ENCODE data around the gene TRABD2A.

The TRABD2A gene

DNA sequence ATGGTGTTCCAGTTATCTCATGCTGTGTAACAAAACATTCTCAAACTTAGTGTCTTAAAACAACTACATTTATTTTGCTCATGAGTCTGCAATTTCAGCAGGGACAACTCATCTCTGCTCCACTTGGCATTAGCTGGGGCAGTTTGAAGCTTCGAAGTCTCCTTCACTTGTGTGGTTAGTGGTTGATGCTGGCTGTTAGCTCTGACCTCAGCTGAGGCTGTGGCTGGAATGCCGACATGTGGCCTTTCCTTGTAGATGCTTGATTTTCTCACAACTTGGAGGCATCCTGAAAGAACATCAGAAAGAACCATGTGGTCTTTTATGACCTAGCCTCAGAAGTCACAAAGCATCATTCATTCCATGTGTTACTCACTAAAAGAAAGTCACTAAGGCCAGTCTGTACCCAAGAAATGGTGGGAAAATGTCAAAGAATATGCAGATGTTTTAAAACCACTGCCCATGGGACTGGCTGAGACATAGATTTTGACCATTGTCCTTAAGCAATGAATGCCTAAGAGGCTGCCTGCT lies 20.8 kb upstream of the TRABD2A start:
- Histone ChIP-seq H3K27me3 (ENCODE audit: insufficient read depth, low read length) (no peaks in the 10 kb centered on the region), H3K9me3 (ENCODE audit: insufficient read depth, low read depth, low read length) (no peaks in the 10 kb centered on the region), H4K91ac (ENCODE audit: low read depth, low read length) (no peak overlapping the region), H3K18ac (ENCODE audit: low read length) (no peak overlapping the region), H3K4me2 (ENCODE audit: low read length) (no peak overlapping the region), H2BK12ac (ENCODE audit: low read length) (no peak overlapping the region), H3K36me3 (ENCODE audit: control insufficient read depth in 1 of 2, insufficient read depth in 2 of 2, low read length in 2 of 2) (peaks cover 5 to 6% of the 10 kb centered on the region in 2 experiments), H4K12ac (ENCODE audit: low read depth, low read length) (no peak overlapping the region), H3K14ac (ENCODE audit: low read length) (no peak overlapping the region), H3K23ac (ENCODE audit: low read length) (no peak overlapping the region), H3K27ac (ENCODE audit: low read depth, low read length) (no peak overlapping the region), H4K8ac (ENCODE audit: low read depth, low read length) (no peak overlapping the region), H3K4ac (ENCODE audit: low read depth, low read length) (no peak overlapping the region), H2BK5ac (ENCODE audit: low read depth, low read length, poor library complexity) (no peak overlapping the region), H3K4me1 (ENCODE audit: control insufficient read depth in 1 of 2, insufficient read depth in 2 of 2, low read length in 2 of 2) (peaks cover 0 to 2% of the 10 kb centered on the region in 2 experiments), H3K79me2 (ENCODE audit: control insufficient read depth, insufficient read depth, low read length, poor library complexity) (peaks cover 14% of the 10 kb centered on the region), H2BK120ac (ENCODE audit: insufficient read depth, low read length, poor library complexity) (no peak overlapping the region), H2AFZ (ENCODE audit: insufficient read depth, low read length, poor library complexity) (no peak overlapping the region), H3K4me3 (ENCODE audit: low read depth, low read length) (no peak overlapping the region), H3K9ac (ENCODE audit: low read length) (no peak overlapping the region), H2AK5ac (ENCODE audit: low read length) (no peak overlapping the region), H3K79me1 (ENCODE audit: low read length) (peaks cover 17% of the 10 kb centered on the region)
- peak in 1 of 2 donors; percentile 66 for DNase-seq
- no CpG with 5 or more reads among the region's 2 CpGs for WGBS (ENCODE audit: extremely low coverage, insufficient coverage, insufficient read length)

DNA sequence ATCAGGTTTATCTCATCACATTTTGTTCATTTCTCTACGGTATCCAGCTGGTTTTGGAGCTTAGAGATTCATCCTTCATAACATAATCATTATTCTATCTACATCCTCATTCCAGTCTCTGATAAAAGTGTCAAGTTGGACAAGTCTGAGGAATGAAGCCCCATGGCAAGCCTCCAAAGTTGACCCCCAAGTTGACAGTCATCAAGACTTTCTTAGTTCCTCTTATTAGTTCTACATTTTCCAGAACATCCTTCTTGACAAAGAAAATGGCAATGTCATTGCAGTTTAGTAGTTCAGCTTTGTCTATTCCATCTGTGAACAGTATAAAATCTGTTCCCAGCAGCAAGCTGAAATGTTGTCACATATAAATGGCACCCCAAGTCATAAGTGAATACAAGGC lies 20.1 kb upstream of the TRABD2A start:
- WGBS (ENCODE audit: extremely low coverage, insufficient coverage, insufficient read length) = no CpG with 5 or more reads among the region's 1 CpG
- H3K14ac ChIP-seq (ENCODE audit: low read length) = no peak overlapping the region
- H3K23ac ChIP-seq (ENCODE audit: low read length) = no peak overlapping the region

DNA sequence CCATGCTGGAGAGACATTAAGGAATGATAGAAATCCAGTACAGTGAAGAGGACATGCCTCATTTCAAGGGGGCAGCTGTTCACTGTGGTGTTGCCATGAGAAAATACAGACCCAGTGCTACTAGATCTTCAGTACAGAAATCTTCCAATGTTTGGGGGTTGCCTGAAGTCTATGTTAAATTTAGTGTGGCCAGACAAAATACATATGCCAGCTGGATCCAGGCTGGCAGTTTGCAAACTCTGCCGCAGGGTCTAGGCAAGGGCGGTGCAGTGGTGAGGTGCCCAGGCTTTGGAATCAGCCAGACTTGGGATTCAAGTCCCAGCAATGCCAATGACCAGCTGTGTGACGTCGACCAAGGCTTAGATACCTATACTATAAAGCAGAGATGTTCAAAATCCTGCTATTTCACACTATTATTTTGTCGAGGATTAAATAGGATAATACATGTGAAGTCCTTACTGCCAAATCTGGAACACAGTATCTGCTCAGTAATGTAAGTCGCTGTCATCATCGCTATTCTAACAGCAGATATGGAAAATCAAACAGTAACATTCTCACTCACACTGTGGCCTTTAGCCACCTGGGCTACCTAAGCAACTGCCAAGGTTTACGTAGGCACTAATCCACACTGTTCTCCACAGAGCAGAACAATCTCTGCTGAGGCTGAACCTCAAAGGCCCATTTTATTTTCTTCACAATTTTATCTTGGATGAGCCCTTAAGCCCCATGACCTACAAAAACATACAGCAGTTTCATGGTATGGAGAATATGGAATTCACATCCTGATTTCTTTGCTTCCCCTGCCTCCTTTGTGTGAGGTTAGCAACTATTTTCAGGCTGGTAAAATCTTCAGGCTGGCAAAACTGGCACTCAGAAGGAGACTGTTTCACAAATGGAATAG lies 18.7 kb upstream of the TRABD2A start:
- H4K8ac ChIP-seq (ENCODE audit: low read depth, low read length) = no peak overlapping the region
- no peak overlapping the region for H2BK12ac ChIP-seq (ENCODE audit: low read length)
- no peak overlapping the region for H2AK5ac ChIP-seq (ENCODE audit: low read length)
- H2BK120ac ChIP-seq (ENCODE audit: insufficient read depth, low read length, poor library complexity) = no peak overlapping the region
- H3K9ac ChIP-seq (ENCODE audit: low read length) = no peak overlapping the region
- H2AFZ ChIP-seq (ENCODE audit: insufficient read depth, low read length, poor library complexity) = no peak overlapping the region
- H3K4me2 ChIP-seq (ENCODE audit: low read length) = no peak overlapping the region
- no peaks in the 10 kb centered on the region for H3K36me3 ChIP-seq (ENCODE audit: control insufficient read depth in 1 of 2, insufficient read depth in 2 of 2, low read length in 2 of 2)
- H3K9me3 ChIP-seq (ENCODE audit: insufficient read depth, low read depth, low read length) = no peaks in the 10 kb centered on the region
- H2BK5ac ChIP-seq (ENCODE audit: low read depth, low read length, poor library complexity) = no peak overlapping the region
- H3K79me1 ChIP-seq (ENCODE audit: low read length) = peaks cover 9% of the 10 kb centered on the region
- H3K18ac ChIP-seq (ENCODE audit: low read length) = no peak overlapping the region
- peaks cover 6% of the 10 kb centered on the region in 2 experiments for H3K4me1 ChIP-seq (ENCODE audit: control insufficient read depth in 1 of 2, insufficient read depth in 2 of 2, low read length in 2 of 2)
- H3K4me3 ChIP-seq (ENCODE audit: low read depth, low read length) = no peak overlapping the region
- no peak overlapping the region for H3K27ac ChIP-seq (ENCODE audit: low read depth, low read length)
- no peak for DNase-seq
- no peak overlapping the region for H3K14ac ChIP-seq (ENCODE audit: low read length)
- H4K91ac ChIP-seq (ENCODE audit: low read depth, low read length) = no peak overlapping the region
- no peak overlapping the region for H4K12ac ChIP-seq (ENCODE audit: low read depth, low read length)
- H3K4ac ChIP-seq (ENCODE audit: low read depth, low read length) = no peak overlapping the region
- no CpG with 5 or more reads among the region's 8 CpGs for WGBS (ENCODE audit: extremely low coverage, insufficient coverage, insufficient read length)
- H3K27me3 ChIP-seq (ENCODE audit: insufficient read depth, low read length) = no peaks in the 10 kb centered on the region
- no peak overlapping the region for H3K23ac ChIP-seq (ENCODE audit: low read length)
- H3K79me2 ChIP-seq (ENCODE audit: control insufficient read depth, insufficient read depth, low read length, poor library complexity) = no peaks in the 10 kb centered on the region

More for the DNA sequence above, 20.1 kb upstream of the TRABD2A start:
- H3K18ac ChIP-seq (ENCODE audit: low read length) = no peak overlapping the region
- H4K8ac ChIP-seq (ENCODE audit: low read depth, low read length) = no peak overlapping the region
- no peak overlapping the region for H2AFZ ChIP-seq (ENCODE audit: insufficient read depth, low read length, poor library complexity)
- H3K79me1 ChIP-seq (ENCODE audit: low read length) = peaks cover 11% of the 10 kb centered on the region
- no peak overlapping the region for H2BK5ac ChIP-seq (ENCODE audit: low read depth, low read length, poor library complexity)
- no peaks in the 10 kb centered on the region for H3K27me3 ChIP-seq (ENCODE audit: insufficient read depth, low read length)
- H4K12ac ChIP-seq (ENCODE audit: low read depth, low read length) = no peak overlapping the region
- H3K27ac ChIP-seq (ENCODE audit: low read depth, low read length) = no peak overlapping the region
- H2BK120ac ChIP-seq (ENCODE audit: insufficient read depth, low read length, poor library complexity) = no peak overlapping the region
- H3K4me3 ChIP-seq (ENCODE audit: low read depth, low read length) = no peak overlapping the region
- H3K4me1 ChIP-seq (ENCODE audit: control insufficient read depth in 1 of 2, insufficient read depth in 2 of 2, low read length in 2 of 2) = peaks cover 0 to 2% of the 10 kb centered on the region in 2 experiments
- H3K79me2 ChIP-seq (ENCODE audit: control insufficient read depth, insufficient read depth, low read length, poor library complexity) = peaks cover 8% of the 10 kb centered on the region
- H2AK5ac ChIP-seq (ENCODE audit: low read length) = no peak overlapping the region
- no peak overlapping the region for H3K4me2 ChIP-seq (ENCODE audit: low read length)
- peak in 1 of 2 donors; percentile 40 for DNase-seq
- H4K91ac ChIP-seq (ENCODE audit: low read depth, low read length) = no peak overlapping the region
- H3K9me3 ChIP-seq (ENCODE audit: insufficient read depth, low read depth, low read length) = no peaks in the 10 kb centered on the region
- no peak overlapping the region for H2BK12ac ChIP-seq (ENCODE audit: low read length)
- no peaks in the 10 kb centered on the region for H3K36me3 ChIP-seq (ENCODE audit: control insufficient read depth in 1 of 2, insufficient read depth in 2 of 2, low read length in 2 of 2)
- no peak overlapping the region for H3K4ac ChIP-seq (ENCODE audit: low read depth, low read length)
- no peak overlapping the region for H3K9ac ChIP-seq (ENCODE audit: low read length)

DNA sequence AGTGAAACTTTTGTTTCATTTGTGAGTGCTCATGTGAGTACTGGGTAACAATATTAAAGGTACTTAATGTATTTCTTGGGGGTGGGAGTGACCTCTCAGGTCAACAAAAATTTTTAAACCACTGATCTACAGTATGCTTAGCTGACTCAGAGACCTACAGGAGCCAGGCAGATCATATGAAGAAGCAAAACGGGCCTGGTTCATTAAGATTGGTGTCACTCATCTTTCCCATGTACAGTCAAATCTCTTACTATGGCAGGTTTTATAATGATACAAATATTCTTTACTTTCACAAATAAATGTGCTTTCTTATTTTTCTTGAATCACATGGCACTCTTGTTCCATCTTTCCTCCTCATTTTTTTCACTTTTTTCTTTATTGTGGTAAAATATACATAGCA lies 16.9 kb upstream of the TRABD2A start:
- no peak overlapping the region for H4K91ac ChIP-seq (ENCODE audit: low read depth, low read length)
- no peak overlapping the region for H2BK120ac ChIP-seq (ENCODE audit: insufficient read depth, low read length, poor library complexity)
- no peak overlapping the region for H3K4ac ChIP-seq (ENCODE audit: low read depth, low read length)
- peaks cover 11% of the 10 kb centered on the region for H3K79me1 ChIP-seq (ENCODE audit: low read length)
- H3K14ac ChIP-seq (ENCODE audit: low read length) = no peak overlapping the region
- no peak overlapping the region for H3K18ac ChIP-seq (ENCODE audit: low read length)
- no peak overlapping the region for H3K9ac ChIP-seq (ENCODE audit: low read length)
- no peaks in the 10 kb centered on the region for H3K36me3 ChIP-seq (ENCODE audit: control insufficient read depth in 1 of 2, insufficient read depth in 2 of 2, low read length in 2 of 2)
- no peak overlapping the region for H2AK5ac ChIP-seq (ENCODE audit: low read length)
- H3K4me3 ChIP-seq (ENCODE audit: low read depth, low read length) = no peak overlapping the region
- DNase-seq = no peak
- no peak overlapping the region for H2BK12ac ChIP-seq (ENCODE audit: low read length)
- no CpG with 5 or more reads among the region's 1 CpG for WGBS (ENCODE audit: extremely low coverage, insufficient coverage, insufficient read length)
- no peaks in the 10 kb centered on the region for H3K27me3 ChIP-seq (ENCODE audit: insufficient read depth, low read length)
- no peak overlapping the region for H4K8ac ChIP-seq (ENCODE audit: low read depth, low read length)
- H3K9me3 ChIP-seq (ENCODE audit: insufficient read depth, low read depth, low read length) = no peaks in the 10 kb centered on the region
- H3K27ac ChIP-seq (ENCODE audit: low read depth, low read length) = no peak overlapping the region
- no peak overlapping the region for H2BK5ac ChIP-seq (ENCODE audit: low read depth, low read length, poor library complexity)
- no peak overlapping the region for H3K4me2 ChIP-seq (ENCODE audit: low read length)
- no peak overlapping the region for H3K23ac ChIP-seq (ENCODE audit: low read length)
- H3K79me2 ChIP-seq (ENCODE audit: control insufficient read depth, insufficient read depth, low read length, poor library complexity) = no peaks in the 10 kb centered on the region
- peaks cover 12 to 14% of the 10 kb centered on the region in 2 experiments for H3K4me1 ChIP-seq (ENCODE audit: control insufficient read depth in 1 of 2, insufficient read depth in 2 of 2, low read length in 2 of 2)
- H4K12ac ChIP-seq (ENCODE audit: low read depth, low read length) = no peak overlapping the region
- no peak overlapping the region for H2AFZ ChIP-seq (ENCODE audit: insufficient read depth, low read length, poor library complexity)

All from trophoblast cell (in vitro differentiated cells and primary cell).